HG03175 (cell line): ENCODE results near the gene VPS35L.

Source experiments
- ATAC-seq: cut with Tn5 transposase; IDR thresholded peaks from one replicate; pipeline ENCODE4 v1.9.1; 2021; ENCODE audit warnings: mild to moderate bottlenecking, moderate library complexity; ENCODE audit not compliant: unreplicated experiment

Gene VPS35L

DNA sequence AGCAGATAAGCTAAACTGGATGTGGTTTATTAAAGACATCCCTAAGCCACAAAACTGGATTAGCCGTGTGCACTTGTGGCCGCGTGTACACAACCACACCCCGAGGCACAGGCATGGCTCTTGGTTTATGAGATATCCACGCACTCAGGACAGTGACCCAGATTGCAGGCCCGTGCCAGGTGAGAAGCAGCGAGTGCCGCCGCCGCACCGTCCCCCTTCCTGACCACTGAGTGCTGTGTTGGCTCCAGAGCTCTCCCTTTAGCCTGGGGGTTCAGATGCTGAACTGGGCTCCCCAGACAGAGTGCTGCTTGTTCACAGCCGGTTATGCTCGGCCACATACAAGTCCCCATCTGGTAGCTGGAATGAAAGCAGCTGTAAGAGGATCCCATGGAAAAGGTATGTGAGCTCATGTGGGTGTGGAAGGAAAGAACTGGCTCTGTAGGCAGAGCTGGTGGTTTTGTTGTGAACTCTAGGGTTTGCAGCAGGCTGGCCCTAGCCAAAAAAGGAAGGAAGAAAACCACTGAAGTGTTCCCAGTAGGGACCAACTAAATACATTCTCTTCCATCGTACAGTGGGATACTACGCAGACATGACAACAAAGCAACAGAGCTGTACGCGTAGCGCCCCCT, 133.0 kb downstream of the VPS35L start:
- no peak for ATAC-seq

DNA sequence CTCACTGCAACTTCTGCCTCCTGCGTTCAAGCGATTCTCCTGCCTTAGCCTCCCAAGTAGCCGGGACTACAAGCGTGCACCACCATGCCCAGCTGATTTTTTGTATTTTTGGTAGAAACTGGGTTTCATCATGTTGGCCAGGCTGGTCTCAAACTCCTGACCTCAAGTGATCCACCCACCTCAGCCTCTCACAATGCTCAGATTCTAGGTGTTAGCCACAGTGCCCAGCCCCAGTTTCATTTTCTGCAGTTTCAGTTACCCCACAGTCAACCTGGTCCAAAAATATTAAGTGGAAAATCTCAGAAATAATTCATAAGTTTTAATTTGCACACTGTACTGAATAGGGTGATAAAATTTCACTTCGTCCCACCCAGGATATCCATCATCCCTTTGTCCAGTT, 133.8 kb downstream of the VPS35L start:
- no peak for ATAC-seq

- no peak for ATAC-seq
Measured at GRCh38 chr16:19690196-19690595, 134.7 kb downstream of the VPS35L start.

GRCh38 chr16:19691161-19691711, 135.7 kb downstream of the VPS35L start:
- no peak for ATAC-seq

- ATAC-seq, result no peak
Measured at GRCh38 chr16:19694989-19695388, 139.5 kb downstream of the VPS35L start.

GRCh38 chr16:19696328-19696727, 140.8 kb downstream of the VPS35L start:
- no peak for ATAC-seq

GRCh38 chr16:19696961-19697360, 141.5 kb downstream of the VPS35L start:
- ATAC-seq, result no peak

GRCh38 chr16:19697756-19698318, 142.3 kb downstream of the VPS35L start:
- ATAC-seq, result no peak

GRCh38 chr16:19698480-19699465, 143.3 kb downstream of the VPS35L start:
- no peak for ATAC-seq

- no peak for ATAC-seq
Measured at GRCh38 chr16:19699472-19699871, 144.0 kb downstream of the VPS35L start.

GRCh38 chr16:19700319-19700781, 144.8 kb downstream of the VPS35L start:
- ATAC-seq, result no peak

- no peak for ATAC-seq
Measured at GRCh38 chr16:19701091-19701490, 145.6 kb downstream of the VPS35L start.

GRCh38 chr16:19703172-19703889, 147.8 kb downstream of the VPS35L start:
- no peak for ATAC-seq

DNA sequence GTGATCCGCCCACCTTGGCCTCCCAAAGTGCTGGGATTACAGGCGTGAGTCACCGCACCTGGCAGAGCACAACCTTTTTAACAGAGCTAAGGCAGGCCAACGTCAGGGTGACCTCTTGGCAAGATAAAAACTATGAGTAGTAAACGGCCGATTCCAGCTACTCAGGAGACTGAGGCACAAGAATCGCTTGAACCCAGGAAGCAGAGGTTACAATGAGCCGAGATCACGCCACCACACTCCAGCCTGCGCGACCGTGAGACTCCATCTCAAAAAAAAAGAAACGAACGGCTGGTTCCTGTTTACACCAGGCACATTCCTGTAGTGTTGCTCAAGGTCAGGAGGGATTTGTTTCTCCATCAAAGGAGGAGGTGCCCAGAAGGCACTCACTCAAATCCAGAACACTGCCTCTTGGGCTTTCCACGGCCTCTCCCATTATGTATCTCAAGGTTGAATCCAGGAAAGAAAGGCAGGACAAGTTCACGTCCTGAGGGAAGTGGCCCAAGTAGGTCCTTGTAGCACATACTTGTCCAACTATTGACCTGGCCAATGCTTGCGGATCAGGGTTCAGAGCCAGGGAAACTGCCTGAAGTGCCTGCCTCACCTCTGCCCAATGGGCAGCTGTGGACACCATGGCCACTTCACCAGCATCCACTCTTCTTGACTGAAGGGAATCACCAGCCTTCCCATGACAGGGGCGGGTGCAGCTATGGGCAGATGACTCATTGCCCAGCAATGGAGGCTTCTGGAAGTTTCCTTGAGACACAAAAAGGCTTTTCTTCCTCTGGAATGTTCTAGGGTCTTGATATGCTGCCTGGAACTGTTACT, 149.0 kb downstream of the VPS35L start:
- no peak for ATAC-seq

- ATAC-seq, result no peak
Measured at GRCh38 chr16:19705146-19705501, 149.6 kb downstream of the VPS35L start.

DNA sequence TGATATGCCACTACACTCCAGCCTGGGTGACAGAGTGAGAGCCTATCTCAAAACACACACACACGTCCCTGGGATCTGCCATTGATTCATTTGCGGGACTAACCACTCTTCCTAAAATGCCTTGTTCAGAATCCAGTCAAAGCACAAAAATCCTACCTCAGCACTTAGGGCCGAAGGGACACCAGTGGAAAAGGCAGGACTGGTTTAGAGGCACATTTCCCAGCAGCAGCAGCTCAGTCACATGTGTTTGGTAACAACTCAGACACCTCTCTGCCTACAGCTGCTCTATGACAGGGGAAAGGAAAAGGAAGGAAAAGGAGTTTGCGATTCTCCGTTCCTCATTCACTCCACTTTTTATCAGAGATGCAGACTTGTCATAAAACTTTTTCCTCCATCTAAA, 150.3 kb downstream of the VPS35L start:
- no peak for ATAC-seq

DNA sequence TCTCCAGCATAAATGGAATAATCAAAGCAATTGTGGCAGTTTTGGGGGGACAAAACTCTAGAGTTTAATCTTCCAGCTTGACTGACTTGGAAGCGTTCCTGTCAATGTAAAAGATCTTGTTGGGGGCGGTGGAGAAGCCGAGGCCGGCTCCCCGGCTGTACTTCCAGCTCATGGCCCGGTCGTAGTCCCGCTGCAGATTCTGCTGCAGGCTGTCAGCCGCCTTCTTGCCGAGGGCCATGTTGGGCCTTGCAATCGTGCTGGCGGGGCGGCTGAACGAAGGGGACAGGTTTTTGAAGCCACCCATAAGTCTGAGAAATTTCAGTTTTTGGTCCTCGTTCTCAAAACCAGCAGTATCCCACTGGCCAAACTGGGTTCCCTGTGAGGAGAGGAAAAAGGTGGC, 151.3 kb downstream of the VPS35L start:
- no peak for ATAC-seq

DNA sequence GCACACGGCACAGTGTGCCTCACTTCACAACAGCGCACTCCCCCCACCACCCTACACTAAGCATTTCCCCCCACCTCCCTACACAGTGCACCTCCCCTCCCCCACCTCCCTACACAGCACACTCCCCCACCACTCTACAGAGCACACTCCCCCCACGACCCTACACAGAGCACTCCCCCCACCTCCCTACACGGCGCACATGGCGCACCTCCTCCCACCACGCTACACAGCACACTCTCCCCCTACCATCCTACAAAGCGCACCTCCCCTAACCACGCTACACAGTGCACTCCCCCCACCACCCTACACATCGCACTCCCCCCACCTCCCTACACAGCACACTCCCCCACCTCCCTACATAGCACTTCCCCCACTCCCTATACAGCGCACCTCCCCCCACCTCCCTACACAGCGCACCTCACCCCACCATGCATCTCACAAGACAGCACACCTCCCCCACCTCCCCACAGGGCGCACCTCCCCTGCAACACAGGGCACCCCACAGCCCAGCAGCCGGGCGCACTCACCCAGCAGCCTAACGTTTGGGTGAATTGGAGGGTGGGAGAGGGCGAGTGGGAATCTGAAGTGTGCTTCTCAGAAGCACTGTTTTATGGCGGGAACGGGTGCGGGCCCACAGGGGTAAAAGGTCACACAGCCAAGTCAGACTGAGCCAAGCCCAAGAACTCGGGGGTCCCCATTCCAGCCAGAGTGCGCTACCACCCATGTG, 152.2 kb downstream of the VPS35L start:
- no peak for ATAC-seq
